Measurements from ENCODE around the gene IL1A. TPM values are rescaled to one million over a fixed set of nuclear protein-coding genes. Genes with fewer than 3 reads are reported as not detected.

IL1A gene
- total RNA-seq, 2 experiments from 2014 or later: 0.23 to 3.1 TPM

DNA sequence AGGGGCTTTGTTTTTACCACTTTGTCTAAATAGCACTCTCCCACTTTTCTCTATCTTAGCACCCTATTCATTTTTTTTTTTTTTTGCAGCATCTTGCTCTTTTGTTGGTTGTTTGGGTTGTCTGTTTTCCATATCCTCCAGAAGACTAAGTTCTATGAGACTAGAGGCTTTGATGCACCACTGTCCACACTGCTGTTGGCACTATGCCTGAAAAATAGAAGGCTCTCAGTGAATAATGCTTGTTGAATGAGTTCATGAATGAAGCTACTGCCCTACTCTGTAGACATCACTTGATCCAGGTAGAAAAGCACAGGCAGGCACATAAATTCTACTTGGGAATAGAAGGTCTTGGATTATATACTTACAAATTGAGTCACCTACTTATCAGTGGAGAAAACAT, 7.3 kb downstream of the IL1A start:
- DNase-seq (no peak), ATAC-seq (no peak)
- H3K4me3 Mint-ChIP-seq: no peak overlapping the region
- H3K27me3 Mint-ChIP-seq: peaks cover 12% of the 10 kb centered on the region
- H3K36me3 Mint-ChIP-seq: peaks cover 24% of the 10 kb centered on the region
- H3K4me1 Mint-ChIP-seq: peaks cover 20% of the 10 kb centered on the region
- peak overlapping the region; percentile 69 for H3K27ac Mint-ChIP-seq
- CTCF ChIA-PET: no interaction called here
- H3K9me3 Mint-ChIP-seq (ENCODE audit: low read depth): peaks cover 3% of the 10 kb centered on the region

GRCh38 chr2:112776113-112776512, 8.2 kb downstream of the IL1A start:
- Mint-ChIP-seq H3K27ac (peak overlapping the region; percentile 31), H3K4me1 (peaks cover 20% of the 10 kb centered on the region), H3K36me3 (peaks cover 24% of the 10 kb centered on the region), H3K4me3 (no peak overlapping the region), H3K9me3 (ENCODE audit: low read depth) (peaks cover 3% of the 10 kb centered on the region), H3K27me3 (peaks cover 12% of the 10 kb centered on the region)
- no peak for DNase-seq
- CTCF ChIA-PET: interaction anchor here (0.6 kb wide), 1 partner anchor 267 kb away, joined by 3 read pairs; no protein-coding TSS in a partner anchor
- peak; percentile 57 for ATAC-seq

GRCh38 chr2:112774536-112775285, 9.6 kb downstream of the IL1A start:
- H3K27ac Mint-ChIP-seq: no peak overlapping the region
- DNase-seq (no peak), ATAC-seq (no peak)
- CTCF ChIA-PET: interaction anchor here (1.5 to 1.9 kb wide), 2 partner anchors 111 to 166 kb away, joined by 4 to 7 read pairs; no protein-coding TSS in a partner anchor
- peaks cover 3% of the 10 kb centered on the region for H3K9me3 Mint-ChIP-seq (ENCODE audit: low read depth)
- no peak overlapping the region for H3K4me3 Mint-ChIP-seq
- peaks cover 26% of the 10 kb centered on the region for H3K36me3 Mint-ChIP-seq
- peaks cover 12% of the 10 kb centered on the region for H3K27me3 Mint-ChIP-seq
- peaks cover 20% of the 10 kb centered on the region for H3K4me1 Mint-ChIP-seq

DNA sequence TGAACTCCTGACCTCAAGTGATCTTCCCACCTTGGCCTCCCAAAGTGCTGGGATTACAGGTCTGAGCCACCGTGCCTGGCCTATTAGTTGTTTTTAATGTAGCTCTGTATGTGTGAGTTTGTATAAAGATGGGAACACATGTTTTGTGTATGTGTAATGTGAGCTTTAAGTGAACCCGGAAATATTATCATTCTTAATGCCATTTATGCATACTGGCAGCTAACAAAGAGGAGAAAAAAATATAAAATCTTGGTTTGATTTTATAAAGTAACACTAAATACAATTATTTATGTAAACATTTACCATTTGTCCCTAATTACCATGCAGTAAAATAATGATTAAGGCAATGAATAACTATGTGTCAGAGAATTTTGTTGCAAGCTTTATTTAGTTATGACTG, 10.7 kb downstream of the IL1A start:
- H3K4me3 Mint-ChIP-seq: no peak overlapping the region
- DNase-seq (no peak), ATAC-seq (no peak)
- H3K27ac Mint-ChIP-seq: no peak overlapping the region
- H3K4me1 Mint-ChIP-seq: peaks cover 24% of the 10 kb centered on the region
- CTCF ChIA-PET: interaction anchor here (1.3 to 1.9 kb wide), 2 partner anchors 112 to 168 kb away, joined by 7 to 8 read pairs; no protein-coding TSS in a partner anchor
- H3K27me3 Mint-ChIP-seq: peaks cover 6% of the 10 kb centered on the region
- H3K36me3 Mint-ChIP-seq: peaks cover 25% of the 10 kb centered on the region
- peaks cover 3% of the 10 kb centered on the region for H3K9me3 Mint-ChIP-seq (ENCODE audit: low read depth)

- H3K4me1 Mint-ChIP-seq: peaks cover 30% of the 10 kb centered on the region
- H3K27ac Mint-ChIP-seq: no peak overlapping the region
- peaks cover 3% of the 10 kb centered on the region for H3K9me3 Mint-ChIP-seq (ENCODE audit: low read depth)
- peaks cover 26% of the 10 kb centered on the region for H3K36me3 Mint-ChIP-seq
- no peak for DNase-seq
- no peak for ATAC-seq
- peaks cover 6% of the 10 kb centered on the region for H3K27me3 Mint-ChIP-seq
- no peak overlapping the region for H3K4me3 Mint-ChIP-seq
- CTCF ChIA-PET: interaction anchor here (1.3 to 1.9 kb wide), 2 partner anchors 112 to 168 kb away, joined by 7 to 8 read pairs; no protein-coding TSS in a partner anchor
Observed at GRCh38 chr2:112772911-112773475, 11.3 kb downstream of the IL1A start.

DNA sequence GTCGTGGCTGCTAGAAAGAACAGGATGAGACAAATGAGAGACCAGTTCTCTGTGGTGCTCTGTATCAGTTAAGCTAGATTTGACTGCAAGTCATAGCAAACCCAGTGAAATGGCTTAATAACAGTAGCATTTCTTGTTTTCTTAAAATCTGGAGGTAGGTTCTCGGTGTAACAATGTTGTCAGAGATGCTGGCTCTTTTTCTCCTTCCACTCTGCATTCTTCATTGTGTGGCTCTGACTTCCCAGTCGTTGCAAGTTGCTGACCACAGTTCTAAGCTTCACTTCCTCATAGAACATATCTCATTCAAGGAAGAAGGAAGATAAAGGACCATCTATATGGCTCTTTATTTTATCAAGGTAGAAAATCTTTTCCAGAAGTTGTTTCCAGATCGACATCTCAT, 12.0 kb downstream of the IL1A start:
- CTCF ChIA-PET: no interaction called here
- no peak overlapping the region for H3K4me3 Mint-ChIP-seq
- ATAC-seq: no peak
- peaks cover 26% of the 10 kb centered on the region for H3K36me3 Mint-ChIP-seq
- H3K27me3 Mint-ChIP-seq: peaks cover 6% of the 10 kb centered on the region
- DNase-seq: no peak
- peaks cover 30% of the 10 kb centered on the region for H3K4me1 Mint-ChIP-seq
- H3K27ac Mint-ChIP-seq: no peak overlapping the region
- H3K9me3 Mint-ChIP-seq (ENCODE audit: low read depth): peaks cover 3% of the 10 kb centered on the region

- Mint-ChIP-seq H3K27me3 (no peaks in the 10 kb centered on the region), H3K36me3 (peaks cover 23% of the 10 kb centered on the region), H3K4me1 (peaks cover 33% of the 10 kb centered on the region), H3K9me3 (ENCODE audit: low read depth) (no peaks in the 10 kb centered on the region), H3K27ac (peak overlapping the region; percentile 68), H3K4me3 (no peak overlapping the region)
- CTCF ChIA-PET: interaction anchor here (1.0 to 2.1 kb wide), 2 partner anchors 116 to 173 kb away, joined by 3 to 6 read pairs; no protein-coding TSS in a partner anchor
- no peak for ATAC-seq
- DNase-seq: no peak
Observed at GRCh38 chr2:112768432-112768831, 15.9 kb downstream of the IL1A start.

DNA sequence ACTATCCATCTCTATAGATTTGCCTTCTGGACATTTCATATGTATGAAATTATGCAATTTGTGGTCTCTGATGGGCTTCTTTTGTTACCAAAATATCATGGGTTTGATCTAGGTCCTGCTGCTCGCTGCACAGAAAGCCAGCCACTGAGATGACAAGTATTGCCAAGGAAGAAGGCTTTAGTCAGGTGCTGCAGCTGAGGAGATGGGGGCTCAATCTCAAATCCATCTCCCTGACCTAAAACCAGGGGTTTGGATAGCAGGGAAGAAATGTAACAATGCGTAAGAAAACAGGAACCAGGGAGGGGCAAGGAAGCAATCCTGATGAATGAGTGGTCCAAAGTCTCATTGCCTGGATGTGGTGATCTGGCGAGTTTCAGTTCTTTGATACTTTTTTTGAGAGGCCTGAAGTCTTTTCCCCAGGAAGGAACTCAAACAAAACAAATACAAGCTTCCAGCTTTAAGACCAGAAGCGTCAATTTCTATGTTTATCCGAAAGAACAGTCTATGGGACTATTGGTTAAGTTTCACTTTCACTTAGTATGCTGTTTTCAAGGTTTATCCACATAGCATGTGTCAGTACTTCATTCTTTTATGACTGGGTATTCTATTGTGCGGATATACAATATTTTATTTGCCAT, 16.5 kb downstream of the IL1A start:
- ATAC-seq (no peak), DNase-seq (no peak)
- peaks cover 27% of the 10 kb centered on the region for H3K36me3 Mint-ChIP-seq
- peak overlapping the region; percentile 68 for H3K27ac Mint-ChIP-seq
- H3K4me1 Mint-ChIP-seq: peaks cover 39% of the 10 kb centered on the region
- no peaks in the 10 kb centered on the region for H3K9me3 Mint-ChIP-seq (ENCODE audit: low read depth)
- peak overlapping the region; percentile 27 for H3K4me3 Mint-ChIP-seq
- CTCF ChIA-PET: interaction anchor here (2.1 kb wide), 1 partner anchor 117 kb away, joined by 6 read pairs; no protein-coding TSS in a partner anchor
- H3K27me3 Mint-ChIP-seq: no peaks in the 10 kb centered on the region

DNA sequence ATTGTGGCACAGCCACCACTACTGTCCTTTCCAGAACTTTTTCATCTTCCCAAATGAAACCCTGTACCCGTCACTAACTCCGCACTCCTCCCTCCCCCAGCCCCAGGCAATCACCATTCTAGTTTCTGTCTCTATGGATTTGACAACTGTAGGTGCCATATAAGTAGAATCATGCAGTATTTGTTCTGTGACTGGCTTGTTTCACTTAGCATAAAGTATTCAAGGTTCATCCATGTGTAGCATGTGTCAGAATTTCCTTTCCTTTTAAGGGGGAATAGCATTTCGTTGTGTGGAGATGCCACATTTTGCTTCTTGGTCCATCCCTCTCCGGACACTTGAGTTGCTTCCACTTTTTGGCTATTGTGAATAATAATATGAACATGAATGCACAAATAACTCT, 19.0 kb downstream of the IL1A start:
- peak overlapping the region; percentile 85 for H3K4me3 Mint-ChIP-seq
- peaks cover 46% of the 10 kb centered on the region for H3K36me3 Mint-ChIP-seq
- DNase-seq (no peak), ATAC-seq (no peak)
- H3K27ac Mint-ChIP-seq: peak overlapping the region; percentile 99
- H3K9me3 Mint-ChIP-seq (ENCODE audit: low read depth): no peaks in the 10 kb centered on the region
- CTCF ChIA-PET: interaction anchor here (0.9 to 1.3 kb wide), 3 partner anchors 120 to 176 kb away, joined by 3 to 7 read pairs (median 4); no protein-coding TSS in a partner anchor
- peaks cover 53% of the 10 kb centered on the region for H3K4me1 Mint-ChIP-seq
- no peaks in the 10 kb centered on the region for H3K27me3 Mint-ChIP-seq

- H3K4me1 Mint-ChIP-seq: peaks cover 57% of the 10 kb centered on the region
- no peaks in the 10 kb centered on the region for H3K27me3 Mint-ChIP-seq
- ATAC-seq: peak; percentile 97
- H3K4me3 Mint-ChIP-seq: peak within 1 kb of the TSS; percentile 85
- H3K27ac Mint-ChIP-seq: peak within 1 kb of the TSS; percentile 99
- H3K9me3 Mint-ChIP-seq (ENCODE audit: low read depth): no peaks in the 10 kb centered on the region
- peak; percentile 99 for DNase-seq
- CTCF ChIA-PET: interaction anchor here (0.9 to 4.6 kb wide), 6 partner anchors 58 to 177 kb away, joined by 4 to 28 read pairs (median 6); no protein-coding TSS in a partner anchor
- H3K36me3 Mint-ChIP-seq: peaks cover 52% of the 10 kb centered on the region
Observed at GRCh38 chr2:112764071-112765044, 19.9 kb downstream of the IL1A start, which contains the start of gene CKAP2L. CKAP2L (minus strand) TSS chr2:112764609; CDS start chr2:112764598, 11 bp downstream.

DNA sequence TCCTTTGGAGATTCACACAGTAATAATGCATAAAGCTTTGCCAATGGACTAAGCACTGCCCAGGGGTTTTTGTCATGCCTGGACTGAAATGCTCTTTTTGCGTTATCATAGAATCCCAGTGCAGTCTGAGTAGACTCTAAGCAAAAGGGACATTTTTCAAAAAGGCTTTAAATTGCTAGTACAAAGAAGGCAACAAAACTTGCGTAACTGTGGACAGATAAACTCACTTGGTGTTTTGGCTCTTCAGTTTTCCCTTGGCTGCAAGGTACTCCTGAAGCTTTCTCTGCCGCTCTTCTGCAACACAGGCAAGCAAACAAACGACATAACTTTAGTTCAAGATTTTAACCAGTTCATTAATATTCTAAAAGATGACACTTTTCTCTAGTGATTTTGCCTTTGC, 22.0 kb downstream of the IL1A start:
- CTCF ChIA-PET: interaction anchor here (0.9 to 4.6 kb wide), 7 partner anchors 12 to 179 kb away, joined by 3 to 28 read pairs (median 5); no protein-coding TSS in a partner anchor
- Mint-ChIP-seq H3K27me3 (no peaks in the 10 kb centered on the region), H3K36me3 (peaks cover 57% of the 10 kb centered on the region), H3K4me3 (no peak overlapping the region), H3K9me3 (ENCODE audit: low read depth) (no peaks in the 10 kb centered on the region), H3K27ac (no peak overlapping the region), H3K4me1 (peaks cover 50% of the 10 kb centered on the region)
- ATAC-seq (no peak), DNase-seq (no peak)

- ATAC-seq: no peak
Observed at GRCh38 chr2:112760149-112760548, 24.1 kb downstream of the IL1A start.

More at GRCh38 chr2:112760149-112760548, 24.1 kb downstream of the IL1A start:
- Mint-ChIP-seq H3K4me3 (no peak overlapping the region), H3K4me1 (peaks cover 52% of the 10 kb centered on the region), H3K27me3 (no peaks in the 10 kb centered on the region), H3K36me3 (peaks cover 75% of the 10 kb centered on the region), H3K9me3 (ENCODE audit: low read depth) (no peaks in the 10 kb centered on the region), H3K27ac (no peak overlapping the region)
- DNase-seq: no peak
- CTCF ChIA-PET: interaction anchor here (1.1 to 4.6 kb wide), 3 partner anchors 10 to 124 kb away, joined by 4 to 28 read pairs (median 6); no protein-coding TSS in a partner anchor

Data from activated CD8-positive, alpha-beta memory T cell treated with anti-CD3 and anti-CD28 coated beads, Interleukin-2, amount 10 ng/mL, durations not matched to agents 7 days and 5 days (primary cell).